Prostate gland (tissue), 2 donors: ENCODE data around the gene SRPK3. TPM values are rescaled to one million over a fixed set of nuclear protein-coding genes. Genes with fewer than 3 reads are reported as not detected.

Experiments
- DNase-seq: peaks from one replicate; pipeline ENCODE4 v3.0.0-alpha.2; 2019; ENCODE audit warnings: low spot score
- H3K27ac ChIP-seq, 2 donors: fragments of 200-600 bp; sonication (generic); 2 replicates each; pipeline ENCODE4 v1.5.1; 2017 to 2019
- H3K27me3 ChIP-seq: fragments of 200-600 bp; sonication (generic); replicated peaks from 2 replicates; pipeline ENCODE4 v1.5.1; 2019; ENCODE audit not compliant: insufficient read depth
- H3K36me3 ChIP-seq, 2 donors: fragments of 200-600 bp; sonication (generic); 1 replicate in 1 of 2; 2 replicates in 1 of 2; pipeline versions ENCODE4 v1.5.1 to v1.8.1; 2017 to 2019
- H3K4me1 ChIP-seq: fragments of 200-600 bp; sonication (generic); replicated peaks from 2 replicates; pipeline ENCODE4 v1.5.1; 2019
- H3K4me3 ChIP-seq, 2 donors: fragments of 200-600 bp; sonication (generic); 2 replicates each; pipeline ENCODE4 v1.5.1; 2017 to 2019
- H3K9me3 ChIP-seq: fragments of 200-600 bp; sonication (generic); 2 replicates; pipeline ENCODE4 v1.5.1; 2017
- CTCF ChIP-seq, 4 experiments: fragments of 200-600 bp in 2 of 4; fragments of 450-650 bp in 2 of 4; sonication (generic) in 2 of 4; IDR thresholded peaks; 1 replicate in 3 of 4; 2 replicates in 1 of 4; pipeline ENCODE4 v1.5.1; 2016 to 2019; ENCODE audit warnings: antibody characterized with exemption in 4 of 4, mild to moderate bottlenecking in 2 of 4, moderate library complexity in 2 of 4
- POLR2A ChIP-seq: fragments of 450-650 bp; IDR thresholded peaks from one replicate; pipeline ENCODE4 v1.6.1; 2016; ENCODE audit warnings: antibody characterized with exemption, mild to moderate bottlenecking
- POLR2AphosphoS5 ChIP-seq: sonication (generic); formaldehyde crosslinking; IDR thresholded peaks from one replicate; pipeline ENCODE4 v1.6.1; 2017; ENCODE audit warnings: antibody characterized with exemption
- WGBS: methylation state at CpG from one replicate; pipeline ENCODE4 v1.1.5; 2018; 5-methylcytosine and 5-hydroxymethylcytosine counted together
- intact Hi-C: fragments of 100-400 bp; cut with DNase I; formaldehyde crosslinking; loops from one replicate; pipeline ENCODE4 v1.14.2; 2022
- total RNA-seq, 2 donors: library from RNA; depleted of rRNA; stranded (reverse); fragments of >200 nt; gene quantifications; one replicate each; pipeline ENCODE4 v1.1.0, GENCODE V29; 2016

SRPK3 gene
- total RNA-seq, 2 donors from 2014 or later: 1.4 to 2.7 TPM

GRCh38 chrX:153762626-153763173 is 18.1 kb upstream of the SRPK3 start:
- H3K27me3 ChIP-seq: no peaks in the 10 kb centered on the region
- 87% methylated on average over 13 of the region's 14 CpGs for WGBS
- no peak overlapping the region for H3K27ac ChIP-seq
- H3K4me1 ChIP-seq: no peaks in the 10 kb centered on the region
- intact Hi-C loops: loop anchor here (5.0 kb wide), 1 partner anchor 185 kb away; no protein-coding TSS in a partner anchor
- no peak for DNase-seq
- no peaks in the 10 kb centered on the region for H3K36me3 ChIP-seq
- TF ChIP-seq CTCF (IDR thresholded peaks at IDR 0.05): no peak
- TF ChIP-seq POLR2AphosphoS5: no peak
- TF ChIP-seq POLR2A: no peak
- no peaks in the 10 kb centered on the region for H3K9me3 ChIP-seq
- no peak overlapping the region for H3K4me3 ChIP-seq

- no peak for TF ChIP-seq CTCF (IDR thresholded peaks at IDR 0.05)
- no peak for TF ChIP-seq POLR2A
- TF ChIP-seq POLR2AphosphoS5: no peak
- 84% methylated on average over 18 of the region's 18 CpGs for WGBS
- no peak overlapping the region for H3K27ac ChIP-seq
- H3K4me1 ChIP-seq: no peaks in the 10 kb centered on the region
- no peaks in the 10 kb centered on the region for H3K36me3 ChIP-seq
- no peak overlapping the region for H3K4me3 ChIP-seq
- H3K9me3 ChIP-seq: no peaks in the 10 kb centered on the region
- no peaks in the 10 kb centered on the region for H3K27me3 ChIP-seq
- no peak for DNase-seq
- intact Hi-C loops: loop anchor here (5.0 kb wide), 1 partner anchor 184 kb away; no protein-coding TSS in a partner anchor
These were observed 17.4 kb upstream of the SRPK3 start for GRCh38 chrX:153763298-153763932.

- no CpG with 5 or more reads among the region's 26 CpGs for WGBS
- no peaks in the 10 kb centered on the region for H3K4me1 ChIP-seq
These were observed 16.7 kb upstream of the SRPK3 start, which contains the start of gene PLXNB3 for GRCh38 chrX:153763989-153764755. PLXNB3 (plus strand) TSS chrX:153764249; CDS start chrX:153765536, 1,287 bp downstream.

GRCh38 chrX:153764786-153765137 is 16.1 kb upstream of the SRPK3 start:
- no peaks in the 10 kb centered on the region for H3K27me3 ChIP-seq
- WGBS: no CpG with 5 or more reads among the region's 7 CpGs
- no peak for DNase-seq
- H3K9me3 ChIP-seq: no peaks in the 10 kb centered on the region
- H3K4me3 ChIP-seq: peak overlapping the region; percentile 21 to 34
- H3K27ac ChIP-seq: peak overlapping the region; percentile 58
- intact Hi-C loops: loop anchor here (5.0 kb wide), 1 partner anchor 183 kb away; no protein-coding TSS in a partner anchor
- H3K4me1 ChIP-seq: no peaks in the 10 kb centered on the region
- TF ChIP-seq POLR2AphosphoS5 (no peak), POLR2A (no peak), CTCF (IDR thresholded peaks at IDR 0.05) (no peak)
- H3K36me3 ChIP-seq: no peaks in the 10 kb centered on the region

More at GRCh38 chrX:153763989-153764755, 16.7 kb upstream of the SRPK3 start, which contains the start of gene PLXNB3:
- Histone ChIP-seq H3K36me3 (no peaks in the 10 kb centered on the region), H3K4me3 (peak within 1 kb of the TSS; percentile 21 to 34), H3K9me3 (no peaks in the 10 kb centered on the region), H3K27me3 (no peaks in the 10 kb centered on the region), H3K27ac (peak within 1 kb of the TSS; percentile 58)
- DNase-seq: peak; percentile 79
- peak; percentile 50 for TF ChIP-seq POLR2A
- peak; percentile 66 for TF ChIP-seq POLR2AphosphoS5
- TF ChIP-seq CTCF (IDR thresholded peaks at IDR 0.05): peak; percentile 51 to 91 (median 83)
- intact Hi-C loops: loop anchor here (5.0 kb wide), 1 partner anchor 183 kb away; no protein-coding TSS in a partner anchor
